Coronary artery (tissue), 2 donors: ENCODE measurements around the gene DYRK2.

Experiments
- DNase-seq: peaks from one replicate; pipeline ENCODE4 v3.0.0-alpha.2; 2017; ENCODE audit warnings: low spot score
- H3K27ac ChIP-seq, 2 donors: fragments of 200-600 bp; sonication (generic); one replicate each; pipeline ENCODE4 v1.5.1; 2016 to 2019
- H3K4me3 ChIP-seq: fragments of 200-600 bp; sonication (generic); 2 replicates; pipeline ENCODE4 v1.5.1; 2016; ENCODE audit warnings: mild to moderate bottlenecking, moderate library complexity
- CTCF ChIP-seq: fragments of 200-600 bp; sonication (generic); IDR thresholded peaks from one replicate; pipeline ENCODE4 v1.5.1; 2019; ENCODE audit warnings: antibody characterized with exemption

DYRK2 gene

GRCh38 chr12:67692135-67692534 is 43.6 kb downstream of the DYRK2 start:
- Histone ChIP-seq H3K27ac (no peak overlapping the region), H3K4me3 (no peak overlapping the region)
- DNase-seq, result no peak
- TF ChIP-seq CTCF, result no peak

GRCh38 chr12:67692966-67693365 is 44.4 kb downstream of the DYRK2 start:
- H3K27ac ChIP-seq, result no peak overlapping the region
- DNase-seq, result no peak
- no peak overlapping the region for H3K4me3 ChIP-seq
- no peak for TF ChIP-seq CTCF

GRCh38 chr12:67693894-67694293 is 45.3 kb downstream of the DYRK2 start:
- no peak for DNase-seq
- Histone ChIP-seq H3K4me3 (no peak overlapping the region), H3K27ac (no peak overlapping the region)
- TF ChIP-seq CTCF, result no peak

GRCh38 chr12:67694306-67694900 is 45.9 kb downstream of the DYRK2 start:
- no peak overlapping the region for H3K27ac ChIP-seq
- no peak overlapping the region for H3K4me3 ChIP-seq
- TF ChIP-seq CTCF, result no peak
- no peak for DNase-seq

- Histone ChIP-seq H3K27ac (no peak overlapping the region), H3K4me3 (no peak overlapping the region)
- no peak for TF ChIP-seq CTCF
- no peak for DNase-seq
These were observed 47.4 kb downstream of the DYRK2 start for GRCh38 chr12:67695974-67696373.

GRCh38 chr12:67697443-67697842 is 48.9 kb downstream of the DYRK2 start:
- TF ChIP-seq CTCF, result no peak
- Histone ChIP-seq H3K4me3 (no peak overlapping the region), H3K27ac (no peak overlapping the region)
- no peak for DNase-seq

GRCh38 chr12:67697967-67698366 is 49.4 kb downstream of the DYRK2 start:
- no peak for DNase-seq
- Histone ChIP-seq H3K4me3 (no peak overlapping the region), H3K27ac (no peak overlapping the region)
- TF ChIP-seq CTCF, result no peak
